NB4 (cell line): Measurements from ENCODE around the gene CPE.

Experiments
- DNase-seq: peaks from one replicate; pipeline ENCODE4 v3.0.0; 2010; ENCODE audit warnings: low read depth
- H3K4me3 ChIP-seq: one replicate; pipeline ENCODE4 v1.5.1; 2011; ENCODE audit warnings: mild to moderate bottlenecking, low read depth, low read length, moderate library complexity
- CTCF ChIP-seq: IDR thresholded peaks from one replicate; pipeline ENCODE4 v1.5.1; 2012; ENCODE audit warnings: low read depth, low read length
- MAX ChIP-seq: IDR thresholded peaks from 2 replicates; pipeline ENCODE4 v1.6.1; 2011; ENCODE audit warnings: low read depth, low read length
- MYC ChIP-seq: IDR thresholded peaks from 2 replicates; pipeline ENCODE4 v1.6.1; 2011; ENCODE audit warnings: low read depth, low read length
- POLR2A ChIP-seq: IDR thresholded peaks from 2 replicates; pipeline ENCODE4 v1.6.1; 2011; ENCODE audit warnings: mild to moderate bottlenecking; ENCODE audit not compliant: insufficient read length; ENCODE audit errors: extremely low read depth

Gene CPE

GRCh38 chr4:165360985-165361670 lies 17.7 kb upstream of the CPE start:
- TF ChIP-seq MYC (no peak), MAX (no peak), CTCF (no peak), POLR2A (no peak)
- no peak for DNase-seq
- no peak overlapping the region for H3K4me3 ChIP-seq

GRCh38 chr4:165361810-165362209 lies 17.0 kb upstream of the CPE start:
- no peak overlapping the region for H3K4me3 ChIP-seq
- TF ChIP-seq MAX, result no peak
- no peak for TF ChIP-seq POLR2A
- no peak for TF ChIP-seq CTCF
- TF ChIP-seq MYC, result no peak
- DNase-seq, result no peak

- DNase-seq, result no peak
- TF ChIP-seq CTCF (no peak), MAX (no peak), POLR2A (no peak), MYC (no peak)
- H3K4me3 ChIP-seq, result no peak overlapping the region
Measured at GRCh38 chr4:165364452-165365080, 14.2 kb upstream of the CPE start.

- TF ChIP-seq CTCF (no peak), MYC (no peak), MAX (no peak), POLR2A (no peak)
- no peak for DNase-seq
- no peak overlapping the region for H3K4me3 ChIP-seq
Measured at GRCh38 chr4:165367040-165367439, 11.8 kb upstream of the CPE start.

- no peak overlapping the region for H3K4me3 ChIP-seq
- TF ChIP-seq MAX (no peak), CTCF (no peak), POLR2A (no peak), MYC (no peak)
- no peak for DNase-seq
Measured at GRCh38 chr4:165368114-165368513, 10.7 kb upstream of the CPE start.
